Measurements from ENCODE around the gene HLCS.
A peak's percentile ranks its signal among the peaks of the same experiment; 100 is the strongest.

Gene HLCS

GRCh38 chr21:36985751-36986594 is 19.5 kb upstream of the HLCS start:
- no peak for DNase-seq (ENCODE audit: low spot score)

- DNase-seq (ENCODE audit: low spot score), result no peak
These were observed 15.7 kb upstream of the HLCS start for GRCh38 chr21:36981977-36982700.

GRCh38 chr21:36981049-36981391 is 14.6 kb upstream of the HLCS start:
- DNase-seq (ENCODE audit: low spot score), result no peak

GRCh38 chr21:36980280-36981048 is 14.0 kb upstream of the HLCS start:
- peak; percentile 41 for DNase-seq (ENCODE audit: low spot score)

GRCh38 chr21:36976882-36977651 is 10.6 kb upstream of the HLCS start:
- DNase-seq (ENCODE audit: low spot score), result peak; percentile 54

DNA sequence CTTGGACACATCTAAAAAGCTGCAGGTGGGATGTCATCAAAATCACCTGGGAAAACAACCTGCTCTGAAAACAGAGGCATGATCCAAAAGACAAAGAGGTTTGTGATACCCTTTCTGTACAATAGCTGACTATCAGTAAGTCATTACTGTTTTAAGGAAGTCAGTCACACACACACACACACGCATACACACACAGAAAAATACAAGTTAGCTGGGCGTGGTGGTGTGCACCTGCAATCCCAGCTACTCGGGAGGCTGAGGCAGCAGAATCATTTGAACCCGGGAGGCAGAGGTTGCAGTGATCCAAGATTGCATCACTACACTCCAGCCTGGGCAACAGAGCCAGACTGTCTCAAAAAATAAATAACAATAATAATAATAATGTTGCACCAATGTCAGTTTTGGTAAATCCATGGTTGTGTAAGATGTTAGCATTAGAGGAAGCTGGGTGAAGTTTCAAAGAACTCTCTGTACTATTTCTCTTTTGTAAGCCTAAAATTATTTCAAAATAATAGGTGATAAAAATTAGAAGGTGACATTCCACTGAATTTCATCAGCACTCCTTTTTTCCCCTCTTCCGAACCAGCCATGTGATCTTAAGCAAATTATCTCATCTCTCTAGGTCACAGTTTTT is 9.9 kb upstream of the HLCS start:
- DNase-seq (ENCODE audit: low spot score), result no peak

GRCh38 chr21:36974851-36975192 is 8.4 kb upstream of the HLCS start:
- DNase-seq (ENCODE audit: low spot score), result no peak

- DNase-seq (ENCODE audit: low spot score), result no peak
These were observed 7.7 kb upstream of the HLCS start for GRCh38 chr21:36973986-36974850.

- DNase-seq (ENCODE audit: low spot score), result no peak
These were observed 2.5 kb upstream of the HLCS start for GRCh38 chr21:36968976-36969375.

- DNase-seq (ENCODE audit: low spot score), result no peak
These were observed 1.9 kb upstream of the HLCS start for GRCh38 chr21:36968414-36968813.

DNA sequence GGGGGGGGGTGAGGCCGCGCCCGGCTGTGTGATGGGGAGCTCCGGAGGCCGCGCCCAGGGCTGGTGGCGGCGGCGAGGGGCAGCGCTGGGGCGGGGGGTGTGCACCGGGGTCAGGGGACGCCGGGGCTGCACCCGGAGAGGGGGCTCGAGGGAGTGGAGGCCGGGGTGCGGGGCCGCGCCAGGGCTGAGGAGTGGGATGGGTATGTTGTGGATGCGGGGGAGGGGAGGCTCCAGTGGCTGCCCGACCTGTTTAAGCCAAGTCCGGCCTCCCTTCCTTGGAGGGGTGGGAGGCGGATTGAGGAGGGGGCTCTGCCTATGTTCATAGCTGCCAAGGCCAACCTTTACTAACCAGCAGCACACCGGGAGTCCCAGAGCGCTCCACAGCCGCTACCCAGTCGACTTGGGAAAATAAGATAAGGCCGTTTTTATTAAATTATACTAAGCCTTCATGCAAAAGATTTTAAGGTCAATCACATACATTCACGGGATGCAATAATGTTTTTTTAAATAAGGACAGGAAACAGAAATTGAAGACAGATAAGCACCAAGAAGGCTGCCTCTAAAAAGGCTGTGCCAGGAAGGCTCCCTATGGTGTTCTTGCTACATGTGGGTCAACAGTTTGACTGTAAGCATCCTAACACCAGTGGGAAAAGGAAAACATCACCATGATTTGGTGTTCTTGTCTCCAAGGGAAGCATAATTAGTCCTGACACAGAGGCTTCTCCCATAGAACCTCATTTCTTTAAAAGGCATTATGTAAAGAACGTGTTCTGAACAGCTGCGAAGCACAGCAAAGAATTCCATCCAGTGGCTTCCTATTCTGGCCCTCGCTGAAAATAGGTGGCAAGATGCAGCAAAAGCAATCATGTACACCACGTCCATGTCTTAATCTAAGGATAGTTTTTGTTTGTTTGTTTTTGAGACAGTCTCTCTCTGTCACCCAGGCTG is 626 bp upstream of the HLCS start:
- DNase-seq (ENCODE audit: low spot score), result peak; percentile 12

GRCh38 chr21:36965720-36966065 is 776 bp downstream of the HLCS start:
- no peak for DNase-seq (ENCODE audit: low spot score)

GRCh38 chr21:36964827-36965719 is 1.4 kb downstream of the HLCS start:
- DNase-seq (ENCODE audit: low spot score), result no peak

DNA sequence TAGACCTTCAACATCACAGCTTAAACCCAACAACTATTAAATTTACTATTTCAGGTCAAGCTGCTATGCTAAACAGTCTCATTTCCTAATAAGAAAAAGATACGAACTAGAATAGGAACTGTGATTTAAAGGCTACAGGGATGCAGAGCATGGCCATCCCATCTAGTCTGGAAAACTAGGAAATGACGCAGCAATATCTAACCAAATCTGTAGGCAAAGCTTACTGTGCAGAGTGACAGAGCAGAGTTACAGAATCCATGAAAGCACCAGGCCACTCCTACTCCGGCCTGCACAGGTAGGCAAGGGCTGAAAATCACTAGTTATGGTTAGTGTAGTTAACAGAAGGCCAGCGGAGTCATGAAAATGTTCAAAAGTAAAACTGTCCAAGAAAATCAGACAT is 2.1 kb downstream of the HLCS start:
- DNase-seq (ENCODE audit: low spot score), result no peak

- no peak for DNase-seq (ENCODE audit: low spot score)
These were observed 4.2 kb downstream of the HLCS start for GRCh38 chr21:36962098-36962780.

GRCh38 chr21:36960676-36961284 is 5.7 kb downstream of the HLCS start:
- DNase-seq (ENCODE audit: low spot score), result no peak

DNA sequence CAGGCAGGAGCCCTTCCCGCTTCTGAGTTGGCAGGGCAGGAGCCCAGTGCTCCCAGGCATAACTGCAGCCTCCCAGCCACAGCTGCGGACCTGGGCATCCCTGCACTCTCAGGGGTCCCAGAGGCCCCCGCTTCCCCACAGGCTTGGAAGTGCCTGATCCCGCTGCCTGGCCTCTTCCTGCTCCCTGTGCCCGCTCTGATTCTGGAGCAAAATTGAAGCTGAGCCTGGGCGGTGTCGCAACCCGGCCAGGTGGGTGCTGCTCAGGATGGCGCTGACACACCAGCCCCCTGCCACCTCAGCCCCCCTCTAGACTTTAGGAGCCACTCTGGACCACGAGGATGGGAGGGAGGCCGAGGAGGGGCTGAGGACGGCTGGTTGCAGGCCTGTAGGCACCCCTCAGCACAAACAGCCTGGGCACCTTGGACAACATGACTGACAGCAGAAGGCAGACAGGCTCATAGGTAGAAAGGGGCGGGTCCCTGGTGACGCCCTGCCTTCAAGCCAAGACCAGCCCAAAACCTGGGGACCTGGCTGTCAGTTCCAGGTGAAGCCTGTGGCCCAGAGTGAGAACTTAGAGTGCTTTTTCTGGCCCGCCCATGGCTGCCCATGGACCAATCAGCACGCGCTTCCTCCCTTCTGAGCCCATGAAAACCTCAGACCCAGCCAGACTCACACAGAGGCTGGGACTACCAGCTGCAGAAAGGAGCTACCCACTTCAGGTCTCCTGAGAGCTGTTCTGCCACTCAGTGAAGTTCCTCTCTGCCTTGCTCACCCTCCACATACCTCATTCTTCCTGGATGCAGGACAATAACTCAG is 7.2 kb downstream of the HLCS start:
- DNase-seq (ENCODE audit: low spot score), result no peak

All from hepatic stellate cell (primary cell).